ENCODE results near the gene CLDN7.
A peak's percentile ranks its signal among the peaks of the same experiment; 100 is the strongest.

CLDN7 gene

DNA sequence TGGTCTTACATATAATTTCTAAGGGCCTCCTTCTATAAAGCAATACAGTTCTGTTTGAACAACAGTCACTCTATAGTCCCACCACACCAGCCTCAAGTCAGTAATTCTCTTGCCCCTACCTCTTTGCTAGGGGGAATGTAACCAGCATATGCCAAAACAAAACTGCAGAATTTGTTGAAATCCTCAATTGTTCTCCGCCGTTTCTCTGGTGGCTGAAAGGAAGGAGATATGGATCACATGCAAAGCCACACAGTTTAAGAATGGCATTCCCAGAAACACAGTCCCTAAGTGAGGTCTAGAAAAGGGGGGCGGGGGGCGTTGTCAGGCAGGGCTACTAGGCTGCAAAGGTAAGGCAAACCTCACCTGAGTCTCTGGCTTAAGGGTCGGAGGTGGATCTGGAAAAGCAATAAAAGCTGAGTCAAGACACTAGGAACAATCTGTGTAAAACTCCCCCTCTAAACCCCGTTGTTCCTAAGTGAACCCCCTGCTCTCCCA is 25.0 kb downstream of the CLDN7 start:
- DNase-seq (ENCODE audit: low read depth, low spot score): peak; percentile 25

DNA sequence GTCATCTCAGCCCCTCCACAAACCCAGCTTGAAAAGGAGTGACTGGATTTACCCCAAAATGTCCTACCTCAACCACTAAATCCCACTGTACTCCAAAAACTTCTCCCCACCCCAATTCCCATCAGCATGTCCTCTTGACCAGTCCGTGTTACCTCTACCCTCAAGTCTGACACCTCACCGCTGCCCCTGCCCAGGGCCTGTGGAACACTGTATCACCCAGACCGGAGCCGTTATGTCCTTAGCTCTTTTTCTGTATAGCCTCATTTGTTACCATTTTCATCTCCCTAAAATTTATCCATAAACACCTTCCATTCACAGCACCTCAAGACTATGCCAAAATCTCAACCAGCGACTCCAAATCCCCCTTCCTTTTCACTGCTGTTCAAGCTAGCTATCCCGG is 25.5 kb downstream of the CLDN7 start:
- DNase-seq (ENCODE audit: low read depth, low spot score): no peak

DNA sequence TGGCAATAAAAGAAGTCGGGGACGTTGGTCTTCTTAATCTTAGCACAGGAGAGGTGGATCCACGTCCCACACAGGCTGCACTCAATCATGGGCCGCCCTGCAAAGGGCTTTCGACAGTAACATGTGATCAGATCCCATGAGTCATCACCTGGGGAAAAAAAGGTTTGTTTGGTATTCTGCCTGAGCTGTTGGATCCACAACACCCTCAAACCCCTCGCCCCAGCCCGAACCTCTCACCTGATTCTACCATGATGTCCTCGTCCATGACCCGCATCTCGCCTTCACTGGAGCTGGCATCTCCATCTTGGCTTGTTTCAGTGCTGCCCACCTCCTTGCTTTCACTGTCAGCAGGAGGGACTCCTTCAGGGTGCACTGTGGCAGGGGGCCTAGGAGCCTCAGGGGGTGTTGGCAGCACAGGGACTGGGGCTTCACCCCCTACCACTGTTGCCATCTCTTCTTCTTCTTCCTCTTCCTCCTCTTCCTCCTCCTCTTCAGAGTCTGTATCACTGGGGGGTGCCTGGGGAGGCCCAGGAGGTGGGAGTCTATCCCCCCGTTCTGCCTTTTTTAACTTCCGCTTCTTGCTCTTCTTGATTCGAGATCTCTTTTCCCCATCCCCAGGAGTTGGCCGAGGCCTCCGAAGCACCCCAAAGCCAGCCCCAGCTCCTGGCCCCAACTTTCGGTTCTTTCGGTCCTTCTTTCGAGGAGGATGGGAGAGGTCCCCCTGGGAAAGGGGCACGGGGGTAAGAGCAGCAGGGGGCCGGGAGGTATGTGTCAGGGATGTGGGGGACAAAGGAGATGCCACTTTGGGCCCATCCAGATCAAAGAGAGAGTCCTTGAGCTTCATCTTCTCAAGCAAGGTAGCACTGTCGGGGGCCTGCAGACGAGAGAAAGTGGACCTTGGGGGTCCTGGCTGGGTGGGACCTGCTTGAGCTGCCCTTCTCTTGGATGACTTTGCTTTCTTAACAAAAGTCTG is 26.3 kb downstream of the CLDN7 start:
- peak; percentile 55 for DNase-seq (ENCODE audit: low read depth, low spot score)

DNA sequence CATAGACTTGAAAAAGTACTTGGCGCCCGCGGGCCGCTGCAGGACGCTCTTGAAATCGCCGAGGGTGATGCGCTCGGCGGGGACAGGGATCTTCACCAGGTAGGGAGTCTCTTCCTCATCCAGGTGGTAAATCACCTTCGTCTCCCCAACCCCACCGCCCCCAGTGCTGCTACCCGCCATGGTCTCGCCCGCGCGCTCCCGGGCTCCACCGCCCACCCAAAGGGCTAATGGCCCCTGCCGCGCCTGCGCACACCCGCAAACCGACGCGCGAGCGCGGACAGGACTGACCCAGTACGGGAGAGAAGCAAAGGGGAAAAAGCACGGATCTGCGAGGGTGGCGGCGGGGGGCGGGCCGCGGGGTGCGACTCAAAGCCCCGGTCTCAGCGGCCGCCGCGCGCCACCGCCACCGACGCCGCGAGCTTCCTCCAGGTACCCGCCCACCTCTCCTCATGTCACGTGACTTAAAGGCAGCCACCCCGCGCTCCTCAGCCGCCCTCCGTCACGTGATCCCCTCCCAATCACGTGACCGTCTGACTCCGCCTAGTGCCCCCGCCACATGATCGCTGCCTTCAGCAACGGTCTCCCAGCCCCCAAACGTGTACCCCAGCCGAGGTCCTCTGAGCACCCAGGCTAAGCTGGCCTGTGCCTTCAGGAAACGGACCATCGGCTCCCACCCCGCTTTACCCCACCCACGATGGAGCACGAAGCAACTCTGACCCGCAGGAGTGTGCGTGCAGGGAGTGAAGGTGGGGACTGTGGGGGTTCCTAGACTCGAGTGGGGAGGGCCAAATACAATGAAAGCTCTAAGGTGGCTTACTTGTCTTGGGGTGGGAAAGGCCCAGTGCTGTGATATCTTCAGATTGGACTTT is 28.0 kb downstream of the CLDN7 start, which contains the start of gene DVL2:
DVL2 (minus strand) TSS at position 435 of the 869 bp plus-strand sequence; CDS start at position 180, 255 bp downstream.
- peak; percentile 98 for DNase-seq (ENCODE audit: low read depth, low spot score)

DNA sequence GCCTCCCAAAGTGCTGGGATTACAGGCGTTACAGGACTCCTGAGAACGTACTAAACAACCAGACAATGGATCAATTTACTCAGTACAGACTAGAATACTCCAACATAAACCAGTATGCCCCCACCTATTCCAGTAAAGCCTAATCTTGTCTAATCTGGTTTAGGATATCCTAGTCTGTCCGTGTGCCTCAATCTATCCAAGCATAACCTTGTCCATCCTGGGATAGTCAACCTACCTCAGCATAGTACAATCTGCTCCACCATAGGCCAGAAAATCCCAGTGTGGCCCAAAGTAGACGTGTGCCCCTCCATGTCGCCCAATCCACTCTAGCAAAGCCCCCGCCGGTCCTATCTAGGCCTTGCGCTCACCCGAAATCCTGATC is 28.6 kb downstream of the CLDN7 start:
- DNase-seq (ENCODE audit: low read depth, low spot score): peak; percentile 26

DNA sequence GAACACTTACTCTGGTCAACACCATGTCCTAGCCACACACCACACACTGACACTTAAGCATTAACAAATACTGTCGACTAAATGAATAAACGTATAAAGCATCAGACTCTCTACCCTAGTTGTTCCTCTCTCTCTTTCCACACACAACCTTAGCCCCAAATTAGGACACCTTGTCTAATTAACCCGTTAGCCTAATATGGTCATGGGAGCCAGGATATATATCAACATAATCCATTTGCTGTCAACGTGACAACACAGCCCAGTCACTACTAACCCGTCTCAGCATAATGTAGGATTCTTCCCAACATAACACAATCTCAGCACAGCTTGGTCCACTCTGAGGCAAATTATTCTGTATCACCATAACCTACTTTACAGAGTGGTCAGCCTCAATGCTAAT is 30.2 kb downstream of the CLDN7 start:
- DNase-seq (ENCODE audit: low read depth, low spot score): no peak

DNA sequence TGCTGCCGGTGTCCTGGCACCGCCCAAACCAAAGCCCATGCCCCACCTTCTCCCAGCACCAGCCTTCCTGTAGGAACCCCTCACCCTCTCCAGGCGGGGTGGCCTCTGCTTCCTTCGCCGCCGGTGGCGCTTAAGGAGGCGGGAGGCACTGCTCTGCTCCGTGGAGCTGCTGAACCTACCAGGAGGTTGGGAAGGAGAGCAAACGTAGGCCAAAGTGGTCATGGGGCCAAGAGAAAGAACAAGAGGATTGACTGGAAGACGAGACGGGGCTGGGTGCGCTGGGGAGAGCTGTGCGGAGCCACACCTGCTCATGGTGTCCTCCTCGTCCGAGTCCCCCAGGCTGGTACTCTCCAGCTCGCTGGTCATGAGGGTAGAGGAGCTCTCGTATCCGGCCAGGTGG is 32.8 kb downstream of the CLDN7 start:
- DNase-seq (ENCODE audit: low read depth, low spot score): no peak

DNA sequence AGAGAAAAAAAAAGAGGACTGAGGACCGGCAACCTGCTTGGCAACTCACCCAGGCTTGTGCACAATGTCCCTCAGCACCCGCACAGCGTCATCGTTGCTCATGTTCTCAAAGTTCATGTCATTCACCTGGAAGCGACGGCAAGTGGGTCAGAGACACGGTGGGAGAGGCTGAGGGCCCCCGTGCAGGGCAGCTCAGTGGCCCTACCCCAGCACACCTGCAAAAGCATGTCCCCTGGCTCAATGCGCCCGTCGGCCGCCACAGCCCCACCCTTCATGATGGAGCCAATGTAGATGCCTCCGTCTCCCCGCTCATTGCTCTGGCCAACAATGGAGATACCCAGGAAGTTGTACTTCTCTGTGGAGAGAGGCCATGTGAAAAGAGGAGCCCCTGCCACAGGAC is 33.4 kb downstream of the CLDN7 start:
- no peak for DNase-seq (ENCODE audit: low read depth, low spot score)

DNA sequence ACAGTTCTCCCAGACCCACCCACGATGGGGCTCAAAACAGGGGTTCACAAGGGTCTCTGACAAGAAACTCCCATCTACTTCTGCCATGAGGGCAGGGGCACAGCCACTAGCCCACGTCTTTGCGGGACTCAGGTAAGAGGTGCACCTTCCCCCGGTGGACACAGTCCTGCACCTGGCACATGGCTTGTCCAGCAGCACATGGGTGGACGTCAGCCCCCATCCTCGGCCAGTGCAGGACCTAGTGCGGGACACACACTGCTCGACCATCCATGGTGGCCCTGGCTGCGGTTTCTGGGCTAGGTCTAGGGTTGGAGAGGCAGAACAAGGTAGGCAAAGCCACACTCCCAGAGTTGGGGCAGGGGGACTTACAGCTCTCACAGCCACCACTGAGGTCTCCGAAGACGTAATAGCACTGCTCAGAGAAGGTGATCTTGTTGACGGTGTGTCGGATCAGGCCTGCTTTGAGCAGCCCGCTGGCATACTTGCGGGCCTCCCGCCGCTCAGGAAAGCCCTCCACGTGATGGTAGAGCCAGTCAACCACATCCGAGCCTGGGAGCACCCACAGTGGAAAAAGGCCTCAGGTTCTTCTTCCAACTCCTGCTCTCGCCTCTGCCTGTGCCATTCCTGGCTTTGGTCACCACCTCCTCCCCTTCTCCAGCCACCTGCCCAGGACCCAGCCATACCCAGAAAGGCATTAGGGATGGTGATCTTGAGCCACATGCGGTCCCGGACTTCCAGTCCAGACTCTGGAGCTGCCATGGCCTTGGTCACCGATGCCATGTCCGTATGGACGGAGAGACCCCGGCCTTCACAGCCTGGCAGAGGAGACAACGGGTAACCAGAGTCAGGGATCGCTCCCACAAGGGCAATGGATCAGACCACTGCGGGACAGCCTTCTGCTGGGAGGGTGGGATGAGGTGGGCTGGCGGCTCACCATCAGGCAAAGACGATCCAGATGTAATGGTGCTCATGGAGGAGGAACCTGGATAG is 35.3 kb downstream of the CLDN7 start:
- no peak for DNase-seq (ENCODE audit: low read depth, low spot score)

DNA sequence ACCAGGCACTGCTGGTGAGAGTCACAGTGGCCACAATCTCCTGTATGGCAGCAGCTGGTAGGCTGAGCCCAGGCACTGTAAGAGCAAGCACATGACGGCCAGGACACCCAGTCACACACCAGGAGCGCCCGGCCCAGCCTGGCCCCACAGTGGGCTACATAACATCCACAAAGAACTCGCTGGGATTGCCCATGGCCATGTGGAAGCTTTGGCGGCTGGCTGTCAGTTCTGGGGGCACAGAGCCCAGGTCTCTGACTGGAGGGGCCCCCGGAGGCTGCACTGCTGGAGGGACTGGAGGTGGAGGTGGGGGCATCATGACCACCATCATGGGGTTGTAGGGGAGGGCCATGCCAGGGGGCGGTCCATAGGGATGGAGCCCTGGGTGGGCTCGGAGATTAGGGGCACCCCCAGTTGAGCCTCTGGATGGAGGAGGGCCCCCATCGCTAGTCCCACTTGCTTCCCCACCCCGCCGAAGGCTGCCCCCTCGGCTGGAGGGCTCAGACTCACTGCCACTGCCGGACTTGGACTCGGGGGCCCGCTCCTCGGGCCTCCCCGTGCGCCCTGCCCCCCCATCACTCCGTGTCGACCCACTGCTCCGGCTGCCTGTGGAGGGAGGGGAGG is 36.5 kb downstream of the CLDN7 start:
- DNase-seq (ENCODE audit: low read depth, low spot score): no peak

DNA sequence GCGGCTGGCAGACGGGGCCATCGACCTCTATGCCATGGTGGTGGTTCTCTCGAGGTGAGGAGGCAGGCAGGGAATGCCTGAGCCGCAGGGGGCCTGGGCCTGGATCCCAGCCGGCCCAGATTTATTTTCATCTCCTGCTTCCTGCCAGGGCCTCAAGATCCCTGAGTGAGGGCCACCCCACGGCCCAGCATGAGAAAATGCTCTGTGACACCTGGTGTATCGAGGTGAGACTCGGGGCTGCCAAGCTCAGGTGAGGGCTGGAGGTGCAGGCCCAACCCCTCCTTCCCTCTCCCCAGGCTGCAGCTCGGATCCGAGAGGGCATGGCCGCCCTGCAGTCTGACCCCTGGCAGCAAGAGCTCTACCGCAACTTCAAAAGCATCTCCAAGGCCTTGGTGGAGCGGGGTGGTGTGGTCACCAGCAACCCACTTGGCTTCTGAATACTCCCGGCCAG is 37.6 kb downstream of the CLDN7 start:
- DNase-seq (ENCODE audit: low read depth, low spot score): no peak

DNA sequence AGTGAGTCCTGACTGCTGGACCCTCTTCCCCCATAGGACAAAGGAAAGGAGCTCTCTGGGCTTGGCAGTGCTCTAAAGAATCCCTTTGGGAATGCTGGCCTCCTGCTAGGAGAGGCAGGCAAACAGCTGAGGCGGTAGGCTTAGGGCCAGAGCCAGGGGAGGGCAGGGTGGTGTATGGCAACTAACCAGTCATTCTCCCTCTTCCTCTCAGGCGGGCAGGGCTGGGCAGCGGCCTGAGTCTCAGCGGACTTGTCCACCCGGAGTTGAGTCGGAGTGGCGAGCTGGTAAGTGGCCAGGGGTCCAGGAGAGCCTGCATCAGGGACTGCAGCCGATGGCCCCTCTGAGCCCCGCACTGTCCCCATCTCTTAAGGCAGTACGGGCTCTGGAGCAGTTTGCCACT is 38.2 kb downstream of the CLDN7 start:
- peak; percentile 50 for DNase-seq (ENCODE audit: low read depth, low spot score)

DNA sequence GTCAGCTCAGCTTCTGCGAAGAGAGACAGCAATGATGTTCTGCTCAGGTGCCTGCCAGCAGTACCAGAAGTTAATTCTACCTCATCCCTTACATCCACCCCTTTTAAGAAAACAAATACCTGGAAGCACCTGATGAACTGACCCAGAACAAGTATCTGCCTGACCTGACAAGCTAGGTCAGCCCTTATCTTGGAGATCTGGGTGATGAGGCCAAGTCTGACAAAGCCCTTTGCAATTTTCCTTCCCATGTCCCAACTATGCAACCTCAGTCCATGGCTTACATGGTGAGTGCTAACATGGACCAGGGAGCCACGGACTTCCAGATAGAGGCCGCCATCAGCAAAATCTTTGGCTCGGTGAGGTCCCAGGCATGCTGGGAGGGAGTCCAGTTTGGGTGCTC is 38.9 kb downstream of the CLDN7 start:
- DNase-seq (ENCODE audit: low read depth, low spot score): no peak

DNA sequence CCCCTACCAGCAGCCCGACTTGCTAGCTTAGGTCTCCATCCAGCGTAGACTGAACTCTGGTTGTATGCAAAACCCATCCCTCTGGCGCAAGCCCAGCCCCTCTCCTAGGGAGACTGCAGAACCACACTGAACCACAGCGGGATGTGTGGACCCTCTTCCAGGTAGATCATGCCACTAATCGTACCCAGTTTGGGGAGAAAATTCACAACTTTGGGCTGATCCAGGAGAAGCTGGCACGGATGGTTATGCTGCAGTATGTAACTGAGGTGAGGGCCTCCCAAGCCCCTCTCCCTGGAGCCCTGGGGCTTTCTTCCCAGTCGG is 39.3 kb downstream of the CLDN7 start:
- no peak for DNase-seq (ENCODE audit: low read depth, low spot score)

DNA sequence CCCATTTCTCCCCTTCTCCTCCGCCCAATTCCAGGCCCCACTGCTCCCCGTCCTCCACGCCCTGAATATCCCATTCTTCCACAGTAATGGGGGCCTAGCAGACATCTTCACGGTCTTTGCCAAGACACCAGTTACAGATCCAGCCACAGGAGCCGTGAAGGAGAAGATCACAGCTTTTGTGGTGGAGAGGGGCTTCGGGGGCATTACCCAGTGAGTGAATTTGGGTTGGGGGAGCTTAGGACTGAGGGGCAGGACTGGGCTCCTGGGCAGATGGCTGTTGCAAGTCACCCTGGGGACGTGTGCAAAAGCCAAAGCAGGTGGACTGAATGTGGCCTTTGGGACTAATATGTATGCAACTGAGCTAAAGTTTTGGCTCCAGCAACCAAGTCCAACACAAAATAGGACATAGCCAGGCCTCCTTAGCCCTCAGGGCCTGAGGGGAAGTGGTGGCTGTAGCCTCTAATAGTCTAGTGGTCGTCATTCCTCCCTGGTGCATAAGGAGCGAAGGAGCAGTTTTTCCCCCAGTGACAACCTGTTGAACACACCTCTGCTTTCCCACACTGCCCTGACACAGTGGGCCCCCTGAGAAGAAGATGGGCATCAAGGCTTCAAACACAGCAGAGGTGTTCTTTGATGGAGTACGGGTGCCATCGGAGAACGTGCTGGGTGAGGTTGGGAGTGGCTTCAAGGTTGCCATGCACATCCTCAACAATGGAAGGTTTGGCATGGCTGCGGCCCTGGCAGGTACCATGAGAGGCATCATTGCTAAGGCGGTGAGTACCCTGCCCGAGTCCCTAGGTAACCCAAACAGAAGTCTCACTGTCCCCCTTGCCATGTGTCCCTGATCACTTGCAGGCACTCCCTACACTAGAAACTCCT is 39.9 kb downstream of the CLDN7 start:
- no peak for DNase-seq (ENCODE audit: low read depth, low spot score)

DNA sequence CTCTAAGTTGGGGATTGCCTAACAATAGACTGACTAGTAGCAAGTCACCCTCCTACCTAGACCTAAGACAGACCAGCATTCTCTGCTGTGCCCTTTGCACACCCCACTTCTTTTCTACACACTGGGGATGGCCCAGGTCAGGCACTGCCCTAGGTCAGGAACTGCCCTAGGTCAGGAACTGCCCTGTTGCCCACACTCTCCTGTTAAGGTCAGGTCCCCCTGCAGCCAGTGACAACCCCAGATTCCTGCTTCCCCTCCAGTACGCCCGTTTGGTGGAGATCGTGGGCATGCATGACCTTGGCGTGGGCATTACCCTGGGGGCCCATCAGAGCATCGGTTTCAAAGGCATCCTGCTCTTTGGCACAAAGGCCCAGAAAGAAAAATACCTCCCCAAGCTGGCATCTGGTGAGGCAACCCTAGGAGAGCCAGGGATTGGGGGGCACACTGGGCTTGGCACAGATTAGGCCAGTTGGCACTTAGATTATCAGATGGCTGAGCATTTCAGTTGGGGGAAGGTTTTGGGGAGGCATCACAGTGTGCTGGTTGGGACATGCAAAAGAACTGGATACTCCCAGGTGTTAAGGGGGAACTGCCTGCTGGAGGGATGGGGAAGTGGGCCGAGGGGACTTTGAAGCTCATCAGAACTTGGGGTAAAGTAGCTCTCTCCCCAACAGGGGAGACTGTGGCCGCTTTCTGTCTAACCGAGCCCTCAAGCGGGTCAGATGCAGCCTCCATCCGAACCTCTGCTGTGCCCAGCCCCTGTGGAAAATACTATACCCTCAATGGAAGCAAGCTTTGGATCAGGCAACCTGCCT is 40.8 kb downstream of the CLDN7 start:
- no peak for DNase-seq (ENCODE audit: low read depth, low spot score)

DNA sequence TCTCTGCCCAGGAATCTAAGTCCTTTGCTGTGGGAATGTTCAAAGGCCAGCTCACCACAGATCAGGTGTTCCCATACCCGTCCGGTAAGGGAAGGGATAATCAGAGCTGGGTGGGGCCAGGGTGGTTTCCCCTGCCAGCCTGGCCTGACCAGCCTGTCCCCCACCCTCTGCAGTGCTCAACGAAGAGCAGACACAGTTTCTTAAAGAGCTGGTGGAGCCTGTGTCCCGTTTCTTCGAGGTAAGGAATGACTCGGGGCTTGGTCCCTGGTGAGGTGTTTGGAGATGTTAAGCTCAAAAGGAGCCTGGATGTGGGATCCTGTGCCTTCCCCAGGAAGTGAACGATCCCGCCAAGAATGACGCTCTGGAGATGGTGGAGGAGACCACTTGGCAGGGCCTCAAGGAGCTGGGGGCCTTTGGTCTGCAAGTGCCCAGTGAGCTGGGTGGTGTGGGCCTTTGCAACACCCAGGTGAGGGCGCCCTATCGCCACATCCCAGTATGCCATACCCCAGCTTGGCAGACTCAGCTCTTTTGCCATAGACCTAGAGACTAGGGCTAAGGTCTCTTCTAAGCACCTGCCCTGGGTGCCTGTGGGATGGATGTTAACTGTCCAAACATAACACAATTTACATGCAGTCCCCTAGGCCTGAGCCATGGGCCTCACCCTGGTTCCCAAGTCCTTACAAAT is 41.5 kb downstream of the CLDN7 start:
- peak; percentile 80 for DNase-seq (ENCODE audit: low read depth, low spot score)

All from astrocyte of the hippocampus (primary cell).